Activated gamma-delta T cell treated with anti-CD3 and anti-CD28 coated beads, Interleukin-2, amount 50 U/mL, for 16 hours (primary cell): Measurements from ENCODE around the gene ERG.

Experiments used
- DNase-seq: peaks from one replicate; pipeline ENCODE4 v3.0.0-alpha.2; 2020; ENCODE audit warnings: low read depth

The ERG gene

GRCh38 chr21:38388647-38389353 lies 109.5 kb downstream of the ERG start:
- DNase-seq = no peak

GRCh38 chr21:38388203-38388602 lies 110.1 kb downstream of the ERG start:
- no peak for DNase-seq

GRCh38 chr21:38386967-38387366 lies 111.3 kb downstream of the ERG start:
- DNase-seq = no peak

- DNase-seq = no peak
These were observed 112.7 kb downstream of the ERG start for GRCh38 chr21:38385427-38386175.

- no peak for DNase-seq
These were observed 113.4 kb downstream of the ERG start for GRCh38 chr21:38384675-38385426.

GRCh38 chr21:38384238-38384560 lies 114.1 kb downstream of the ERG start:
- no peak for DNase-seq

- DNase-seq = no peak
These were observed 114.7 kb downstream of the ERG start for GRCh38 chr21:38383411-38384237.

- DNase-seq = no peak
These were observed 117.7 kb downstream of the ERG start for GRCh38 chr21:38380481-38381137.

GRCh38 chr21:38379147-38379546 lies 119.1 kb downstream of the ERG start:
- DNase-seq = no peak

- no peak for DNase-seq
These were observed 120.8 kb downstream of the ERG start for GRCh38 chr21:38377165-38378088.

- no peak for DNase-seq
These were observed 121.6 kb downstream of the ERG start for GRCh38 chr21:38376693-38377092.

- no peak for DNase-seq
These were observed 122.0 kb downstream of the ERG start for GRCh38 chr21:38376235-38376634.

GRCh38 chr21:38367646-38368045 lies 130.6 kb downstream of the ERG start:
- no peak for DNase-seq

- no peak for DNase-seq
These were observed 132.8 kb downstream of the ERG start for GRCh38 chr21:38365521-38365920.

GRCh38 chr21:38363693-38364092 lies 134.6 kb downstream of the ERG start:
- no peak for DNase-seq

- no peak for DNase-seq
These were observed 137.0 kb downstream of the ERG start for GRCh38 chr21:38361324-38361723.

GRCh38 chr21:38359835-38360234 lies 138.4 kb downstream of the ERG start:
- DNase-seq = no peak

- no peak for DNase-seq
These were observed 139.2 kb downstream of the ERG start for GRCh38 chr21:38359090-38359489.

- no peak for DNase-seq
These were observed 139.6 kb downstream of the ERG start for GRCh38 chr21:38358666-38359065.

- no peak for DNase-seq
These were observed 140.2 kb downstream of the ERG start for GRCh38 chr21:38358098-38358497.
